Measurements from ENCODE around the gene ZMYM1.
"Not testable (repeated sequence)": the region's sequence is repeated elsewhere in the genome, so short reads cannot be mapped to it uniquely, and the experiment has no call there.

ZMYM1 gene

DNA sequence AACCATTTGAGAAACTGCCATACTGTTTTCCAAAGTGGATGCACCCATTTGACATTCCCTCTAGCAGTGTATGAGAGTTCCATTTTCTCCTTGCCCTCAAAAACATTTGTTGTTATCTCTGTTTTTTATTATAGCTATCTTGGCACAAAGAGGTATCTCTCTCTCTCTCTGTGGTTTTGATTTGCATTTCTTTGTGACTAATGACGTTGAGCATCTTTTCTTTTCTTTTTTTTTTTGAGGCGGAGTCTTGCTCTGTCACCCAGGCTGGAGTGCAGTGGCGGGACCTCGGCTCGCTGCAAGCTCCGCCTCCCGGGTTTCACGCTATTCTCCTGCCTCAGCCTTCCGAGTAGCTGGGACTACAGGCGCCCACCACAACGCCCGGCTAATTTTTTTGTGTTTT is 30.1 kb upstream of the ZMYM1 start:
- TF ChIP-seq, protein P1, sequence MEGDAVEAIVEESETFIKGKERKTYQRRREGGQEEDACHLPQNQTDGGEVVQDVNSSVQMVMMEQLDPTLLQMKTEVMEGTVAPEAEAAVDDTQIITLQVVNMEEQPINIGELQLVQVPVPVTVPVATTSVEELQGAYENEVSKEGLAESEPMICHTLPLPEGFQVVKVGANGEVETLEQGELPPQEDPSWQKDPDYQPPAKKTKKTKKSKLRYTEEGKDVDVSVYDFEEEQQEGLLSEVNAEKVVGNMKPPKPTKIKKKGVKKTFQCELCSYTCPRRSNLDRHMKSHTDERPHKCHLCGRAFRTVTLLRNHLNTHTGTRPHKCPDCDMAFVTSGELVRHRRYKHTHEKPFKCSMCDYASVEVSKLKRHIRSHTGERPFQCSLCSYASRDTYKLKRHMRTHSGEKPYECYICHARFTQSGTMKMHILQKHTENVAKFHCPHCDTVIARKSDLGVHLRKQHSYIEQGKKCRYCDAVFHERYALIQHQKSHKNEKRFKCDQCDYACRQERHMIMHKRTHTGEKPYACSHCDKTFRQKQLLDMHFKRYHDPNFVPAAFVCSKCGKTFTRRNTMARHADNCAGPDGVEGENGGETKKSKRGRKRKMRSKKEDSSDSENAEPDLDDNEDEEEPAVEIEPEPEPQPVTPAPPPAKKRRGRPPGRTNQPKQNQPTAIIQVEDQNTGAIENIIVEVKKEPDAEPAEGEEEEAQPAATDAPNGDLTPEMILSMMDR (IDR thresholded peaks at IDR 0.05; ENCODE audit: insufficient read depth, missing control alignments) = no peak
- no peak for FAIRE-seq
- no peak for DNase-seq (ENCODE audit: insufficient read length, low spot score)

DNA sequence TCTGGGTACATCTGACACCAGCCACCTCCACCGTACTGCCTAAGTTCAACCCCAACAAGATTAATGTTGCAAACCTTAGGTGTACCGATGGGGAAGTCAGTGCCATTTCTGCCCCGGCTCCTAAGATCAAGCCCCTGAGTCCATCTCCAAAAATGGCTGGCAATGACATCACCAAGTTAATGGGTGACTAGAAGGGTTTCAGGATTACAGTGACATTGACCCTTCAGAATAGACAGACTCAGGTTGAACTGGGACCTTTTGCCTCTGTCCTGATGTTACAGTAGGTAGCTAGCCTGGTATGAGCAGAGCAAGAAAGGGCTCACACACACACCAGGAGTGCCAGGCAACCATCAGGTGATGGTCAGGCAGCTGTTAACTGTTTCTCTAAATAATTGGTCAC is 25.8 kb upstream of the ZMYM1 start:
- FAIRE-seq (no peak), DNase-seq (ENCODE audit: insufficient read length, low spot score) (no peak)
- TF ChIP-seq, protein P1 (IDR thresholded peaks at IDR 0.05; ENCODE audit: insufficient read depth, missing control alignments) = no peak

DNA sequence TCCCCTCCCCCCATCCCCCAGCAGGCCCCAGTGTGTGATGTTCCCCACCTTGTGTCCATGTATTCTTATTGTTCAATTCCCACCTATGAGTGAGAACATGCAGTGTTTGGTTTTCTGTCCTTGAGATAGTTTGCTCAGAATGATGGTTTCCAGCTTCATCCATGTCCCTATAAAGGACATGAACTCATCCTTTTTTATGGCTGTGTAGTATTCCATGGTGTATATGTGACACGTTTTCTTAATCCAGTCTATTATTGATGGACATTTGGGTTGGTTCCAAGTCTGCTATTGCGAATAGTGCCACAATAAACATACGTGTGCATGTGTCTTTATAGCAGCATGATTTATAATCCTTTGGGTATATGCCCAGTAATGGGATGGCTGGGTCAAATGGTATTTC is 24.9 kb upstream of the ZMYM1 start:
- not testable (repeated sequence) for DNase-seq (ENCODE audit: insufficient read length, low spot score); FAIRE-seq

DNA sequence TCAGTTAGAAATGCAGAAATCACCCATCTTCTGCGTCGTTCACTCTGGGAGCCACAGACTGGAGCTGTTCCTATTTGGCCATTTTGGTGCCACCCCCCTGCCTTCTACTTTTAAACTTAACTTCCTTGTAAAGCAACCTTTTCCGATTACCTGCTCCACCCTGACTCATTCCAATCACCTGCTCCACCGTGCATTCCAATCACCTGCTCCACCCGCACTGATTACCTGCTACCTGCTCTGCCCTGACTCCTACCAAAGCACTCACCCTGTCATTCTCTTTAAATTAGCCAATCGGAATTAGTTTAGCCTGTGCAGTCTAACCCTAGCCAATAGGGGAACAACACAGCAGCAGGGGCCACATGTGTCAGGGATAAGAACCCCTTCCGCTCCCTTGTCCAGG is 20.9 kb upstream of the ZMYM1 start:
- FAIRE-seq; DNase-seq (ENCODE audit: insufficient read length, low spot score): not testable (repeated sequence)

DNA sequence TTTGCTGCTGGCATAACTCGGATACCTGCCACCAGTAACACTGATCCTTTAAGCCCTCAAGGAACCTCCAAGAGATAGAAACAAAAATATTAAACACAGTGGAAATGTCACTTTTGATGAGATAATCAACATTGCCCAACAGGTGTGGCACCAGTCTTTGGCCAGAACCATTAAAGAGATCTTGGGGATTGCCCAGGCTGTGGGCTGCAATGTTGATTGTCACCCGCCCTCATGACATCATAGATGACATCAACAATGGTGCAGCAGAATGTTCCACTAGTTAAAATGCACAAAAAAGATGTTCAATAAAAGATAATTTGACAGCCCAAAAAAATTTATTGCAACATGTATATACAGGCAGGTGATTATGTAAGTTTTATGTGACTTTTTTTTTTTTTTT is 20.2 kb upstream of the ZMYM1 start:
- FAIRE-seq = no peak
- no peak for DNase-seq (ENCODE audit: insufficient read length, low spot score)
- TF ChIP-seq, protein P1 (IDR thresholded peaks at IDR 0.05; ENCODE audit: insufficient read depth, missing control alignments) = no peak

DNA sequence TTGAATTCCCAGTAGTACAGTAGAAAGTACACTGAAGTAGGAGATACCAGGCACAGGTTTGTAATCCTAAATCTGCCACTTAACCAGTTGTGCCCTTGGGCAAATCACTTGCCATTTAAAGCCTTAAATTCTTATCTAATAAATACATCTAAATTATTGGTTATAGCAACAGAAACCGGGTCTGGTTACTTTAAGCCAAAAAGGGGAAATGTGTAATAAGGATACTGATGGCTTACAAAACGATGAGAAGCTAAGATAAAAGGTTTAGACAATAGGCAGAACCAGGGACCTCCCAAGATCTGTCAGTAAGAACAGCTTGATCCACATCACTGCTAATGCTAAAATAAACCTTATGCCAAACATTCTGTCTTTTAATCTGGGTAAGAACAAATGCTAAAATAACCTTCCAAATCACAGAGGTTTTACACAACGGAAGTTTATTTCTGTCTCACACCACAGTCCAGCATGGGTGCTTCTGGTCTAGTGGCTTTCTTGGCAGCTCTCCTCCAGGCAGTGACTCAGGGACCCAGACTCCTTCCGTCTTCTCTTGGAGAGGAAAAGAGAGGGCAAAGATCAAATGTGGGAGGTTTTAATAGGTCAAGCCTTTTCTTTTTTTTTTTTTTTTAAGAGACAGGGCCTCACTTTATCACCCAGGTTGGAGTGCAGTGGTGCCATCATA is 16.5 kb upstream of the ZMYM1 start:
- DNase-seq (ENCODE audit: insufficient read length, low spot score) = no peak
- FAIRE-seq = no peak
- TF ChIP-seq, protein P1 (IDR thresholded peaks at IDR 0.05; ENCODE audit: insufficient read depth, missing control alignments) = no peak

DNA sequence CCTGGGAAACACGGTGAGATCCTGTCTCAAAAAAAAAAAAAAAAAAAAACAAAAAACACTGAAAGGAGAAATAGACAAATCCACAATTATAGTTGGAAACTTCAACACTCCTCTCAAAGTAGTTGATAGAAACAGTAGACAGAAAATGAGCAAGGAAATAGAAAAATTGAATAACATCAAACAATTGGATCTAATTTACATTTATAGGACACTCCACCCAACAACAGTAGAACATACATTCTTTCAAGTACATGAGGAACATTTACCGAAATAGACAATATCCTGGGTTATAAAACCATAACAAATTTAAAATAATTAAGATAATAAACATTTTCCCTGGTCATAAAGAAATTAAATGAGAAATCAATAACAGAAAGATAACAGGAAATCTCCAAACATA is 14.9 kb upstream of the ZMYM1 start:
- FAIRE-seq (no peak), DNase-seq (ENCODE audit: insufficient read length, low spot score) (no peak)
- TF ChIP-seq, protein P1 (IDR thresholded peaks at IDR 0.05; ENCODE audit: insufficient read depth, missing control alignments) = no peak

DNA sequence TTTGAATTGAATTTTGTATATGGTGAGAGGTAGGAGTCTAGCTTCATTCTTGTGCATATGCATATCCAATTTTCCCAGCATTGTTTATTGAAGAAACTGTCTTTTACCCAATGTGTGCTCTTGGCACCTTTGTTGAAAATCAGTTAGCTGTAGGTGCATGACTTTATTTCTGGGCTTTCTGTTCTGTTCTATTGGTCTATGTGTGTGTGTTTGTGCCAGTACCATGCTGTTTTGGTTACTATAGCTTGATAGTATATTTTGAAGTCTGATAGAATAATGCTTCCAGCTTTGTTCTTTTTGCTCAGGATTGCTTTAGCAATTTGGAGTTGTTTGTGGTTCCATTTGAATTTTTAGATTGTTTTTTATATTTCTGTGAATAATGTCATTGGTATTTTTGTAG is 9.4 kb upstream of the ZMYM1 start:
- DNase-seq (ENCODE audit: insufficient read length, low spot score) (no peak), FAIRE-seq (no peak)
- TF ChIP-seq, protein P1 (IDR thresholded peaks at IDR 0.05; ENCODE audit: insufficient read depth, missing control alignments) = no peak
